NCI-H1105 treated with DMSO at 0.1 percent for 48 hours (cell line): ENCODE results near the gene NDUFC1.

Experiments used
- DNase-seq: peaks from one replicate; lab custom pipeline; 2025; lab: John Stamatoyannopoulos, UW

The NDUFC1 gene

GRCh38 chr4:139247241-139247640 lies 55.0 kb downstream of the NDUFC1 start:
- no peak for DNase-seq

- DNase-seq, result no peak
Observed at GRCh38 chr4:139246166-139246565, 56.1 kb downstream of the NDUFC1 start.

- no peak for DNase-seq
Observed at GRCh38 chr4:139245590-139245989, 56.7 kb downstream of the NDUFC1 start.

GRCh38 chr4:139243448-139244365 lies 58.6 kb downstream of the NDUFC1 start:
- DNase-seq, result no peak

GRCh38 chr4:139242511-139243051 lies 59.7 kb downstream of the NDUFC1 start:
- DNase-seq, result no peak

- DNase-seq, result no peak
Observed at GRCh38 chr4:139241784-139242151, 60.5 kb downstream of the NDUFC1 start.

- no peak for DNase-seq
Observed at GRCh38 chr4:139241086-139241783, 61.0 kb downstream of the NDUFC1 start.
